HG02623 (cell line): Measurements from ENCODE around the gene CDK5RAP2.
"Not testable (repeated sequence)": the region's sequence is repeated elsewhere in the genome, so short reads cannot be mapped to it uniquely, and the experiment has no call there.

Source experiments
- ATAC-seq: cut with Tn5 transposase; IDR thresholded peaks from one replicate; pipeline ENCODE4 v1.9.1; 2021; ENCODE audit warnings: moderate library complexity; ENCODE audit not compliant: unreplicated experiment

The CDK5RAP2 gene

GRCh38 chr9:120592210-120592609, 12.2 kb upstream of the CDK5RAP2 start:
- ATAC-seq = no peak

DNA sequence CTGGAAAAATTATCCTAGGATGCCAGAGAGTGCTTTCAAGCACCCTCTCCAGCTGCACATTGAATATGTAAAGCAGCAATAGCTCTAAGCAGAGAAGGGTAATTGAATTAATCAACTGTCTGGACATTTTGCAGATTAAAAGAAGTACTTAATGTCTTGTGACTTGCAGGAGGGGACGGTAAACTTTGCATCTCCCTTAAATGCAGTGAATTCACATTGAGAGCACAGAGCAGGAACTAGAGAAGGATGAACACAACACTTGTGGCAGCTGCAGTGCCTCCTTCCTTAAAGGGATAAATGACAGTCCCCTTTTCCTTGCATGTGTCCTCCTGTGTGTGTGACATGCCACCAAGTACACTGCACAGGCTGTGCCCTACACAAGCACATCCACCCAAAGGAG, 7.4 kb upstream of the CDK5RAP2 start:
- no peak for ATAC-seq

GRCh38 chr9:120583958-120584369, 4.0 kb upstream of the CDK5RAP2 start:
- ATAC-seq = no peak

DNA sequence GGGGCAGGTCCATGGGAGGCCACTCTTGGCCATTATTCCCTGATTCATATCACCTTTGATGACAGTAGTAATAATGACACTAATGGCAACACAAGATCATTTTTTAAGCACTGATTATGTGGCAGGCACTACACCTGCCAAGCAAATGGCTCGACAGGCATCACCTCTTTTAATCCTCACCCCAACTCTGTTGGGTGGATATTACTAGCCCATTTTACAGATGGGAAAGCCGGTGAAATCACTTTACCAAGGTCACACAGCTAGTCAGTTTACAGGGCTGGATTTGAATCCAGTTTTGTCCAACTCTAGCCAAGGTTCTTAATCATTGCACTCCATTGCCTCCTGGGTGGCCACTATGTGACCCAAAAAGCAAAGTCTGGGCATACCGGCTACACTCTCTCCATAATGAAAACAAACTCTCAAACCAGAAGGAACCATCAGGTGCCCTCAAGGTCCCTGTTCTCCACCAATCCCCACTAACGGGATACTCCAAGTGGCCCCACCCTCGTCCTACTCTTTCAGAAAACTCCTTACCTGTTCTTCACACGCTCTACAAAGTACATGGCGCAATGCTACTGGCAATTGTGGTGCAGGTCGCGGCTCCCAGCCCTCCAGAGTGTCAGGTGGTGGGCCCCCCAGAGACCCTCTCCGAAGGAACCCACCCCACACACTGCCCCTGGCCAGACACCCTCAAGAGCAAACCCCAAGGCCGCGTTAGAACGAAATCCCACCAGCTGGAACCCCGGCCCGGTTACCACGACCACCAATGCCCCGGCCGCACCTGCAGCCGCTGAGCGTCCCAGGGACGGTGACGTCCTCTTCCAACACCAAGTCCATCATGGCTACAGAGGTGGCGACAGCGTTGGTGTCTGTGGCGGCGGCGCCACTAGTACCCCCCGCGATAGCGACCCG, 572 bp downstream of the CDK5RAP2 start:
- peak; percentile 49 for ATAC-seq

GRCh38 chr9:120574473-120574872, 5.5 kb downstream of the CDK5RAP2 start:
- no peak for ATAC-seq

DNA sequence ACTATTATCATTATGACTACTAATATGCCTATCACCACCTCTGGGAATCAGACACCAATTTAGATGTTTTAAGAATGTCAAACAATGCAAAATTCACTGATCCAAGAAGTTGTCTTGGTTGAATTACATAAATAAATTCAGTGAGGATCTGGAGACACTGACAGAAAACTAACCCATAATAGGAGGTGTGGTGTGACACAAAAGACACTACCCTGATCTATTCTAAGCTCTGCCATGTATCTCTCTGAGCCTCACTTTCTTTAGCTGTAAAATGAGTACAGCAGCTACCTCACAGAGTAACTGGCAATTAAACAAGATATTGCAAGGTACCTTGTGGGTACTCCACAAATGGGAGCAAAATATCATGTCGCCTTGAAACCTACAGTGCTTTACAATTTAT, 7.5 kb downstream of the CDK5RAP2 start:
- ATAC-seq = no peak

DNA sequence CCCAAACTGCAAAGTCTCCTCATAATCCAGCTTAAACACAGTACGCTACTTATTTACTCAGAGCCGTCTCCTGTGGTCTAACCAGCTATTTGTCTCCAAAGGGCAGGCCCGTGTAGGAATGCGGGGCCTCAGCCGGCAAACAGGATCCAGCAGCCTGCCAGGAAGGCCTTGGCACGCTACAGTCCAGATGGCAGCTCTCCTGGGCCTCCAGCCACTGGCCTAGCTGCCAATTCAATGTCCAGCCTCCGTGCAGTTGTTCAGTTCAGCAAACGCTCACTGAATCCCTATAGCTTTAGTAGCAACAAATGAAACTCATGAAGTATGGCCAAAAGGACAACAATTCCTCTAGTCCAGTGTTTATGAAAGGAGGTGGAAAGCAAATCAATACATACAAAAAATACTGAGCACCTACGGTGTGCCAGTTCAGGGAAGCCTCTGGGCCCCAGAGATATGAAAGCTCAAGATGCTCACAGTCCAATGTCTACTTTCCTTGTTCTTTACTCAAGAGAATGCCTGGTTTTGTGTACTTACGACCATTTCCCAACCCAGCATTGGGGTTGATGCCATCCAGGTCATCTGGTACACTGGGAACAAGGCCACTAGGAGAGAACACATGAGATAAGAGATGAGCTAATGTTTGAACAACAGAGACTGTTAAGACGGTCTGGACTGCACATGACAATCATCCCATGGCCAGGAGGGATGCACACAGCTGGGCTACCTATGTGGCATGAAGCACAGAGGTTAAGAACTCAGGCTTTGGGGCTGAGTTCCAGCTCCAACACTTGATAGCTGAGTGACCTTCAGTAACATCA, 8.3 kb downstream of the CDK5RAP2 start:
- ATAC-seq = no peak

DNA sequence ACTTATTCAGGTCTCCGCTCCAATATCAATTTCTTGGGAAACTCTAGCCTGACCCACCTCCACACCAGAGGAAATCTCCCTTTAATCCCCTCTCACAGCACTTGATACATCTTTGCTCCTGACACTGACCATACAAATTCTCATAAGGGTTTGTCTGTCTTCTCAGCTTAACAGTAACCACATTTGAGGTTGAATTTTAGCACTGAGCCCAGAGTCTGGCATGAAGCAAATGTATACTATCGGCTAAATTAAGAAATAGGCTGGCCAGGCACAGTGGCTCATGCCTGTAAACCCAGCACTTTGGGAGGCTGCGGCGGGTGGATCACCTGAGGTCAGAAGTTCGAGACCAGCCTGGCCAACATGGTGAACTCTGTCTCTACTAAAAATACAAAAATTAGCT, 9.7 kb downstream of the CDK5RAP2 start:
- no peak for ATAC-seq

- ATAC-seq = no peak
These were observed 10.4 kb downstream of the CDK5RAP2 start for GRCh38 chr9:120569556-120569955.

DNA sequence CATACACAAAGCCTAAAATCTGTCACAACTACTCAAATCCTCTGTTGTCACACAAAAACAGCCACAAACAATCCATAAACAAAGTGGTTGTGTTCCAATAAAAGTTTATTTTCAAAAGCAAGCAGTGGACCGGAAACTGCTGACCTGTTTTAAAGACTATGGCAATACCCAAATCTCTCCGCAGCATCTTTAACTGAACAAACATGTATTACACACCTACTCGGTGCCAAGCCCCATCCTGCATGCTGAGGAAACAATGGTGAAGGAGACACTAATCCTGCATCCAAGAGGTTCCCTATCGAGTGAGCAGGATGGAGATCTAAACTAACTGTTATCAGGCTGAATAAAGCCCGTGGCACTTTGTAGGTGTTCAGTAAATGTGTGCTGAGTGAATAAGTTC, 11.2 kb downstream of the CDK5RAP2 start:
- no peak for ATAC-seq

DNA sequence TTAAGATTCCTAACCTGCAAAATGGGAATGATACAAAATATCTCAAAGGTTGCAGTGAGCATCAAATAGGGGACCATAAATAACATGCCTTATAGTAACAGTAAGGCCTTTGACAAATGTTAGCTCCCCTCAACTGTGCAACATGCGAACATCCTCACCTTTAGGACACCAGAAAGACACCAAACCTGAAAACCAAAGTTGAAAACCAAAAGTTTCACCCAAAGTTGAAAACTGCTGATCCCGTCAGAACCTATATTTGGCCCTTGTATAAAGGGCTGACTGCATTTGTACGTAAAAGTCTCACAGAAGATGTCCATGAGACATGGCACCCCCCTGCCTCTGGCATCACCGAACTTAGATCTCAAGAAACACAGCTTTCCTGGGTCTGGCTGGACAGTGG, 12.1 kb downstream of the CDK5RAP2 start:
- no peak for ATAC-seq

GRCh38 chr9:120567081-120567480, 12.9 kb downstream of the CDK5RAP2 start:
- ATAC-seq = no peak

DNA sequence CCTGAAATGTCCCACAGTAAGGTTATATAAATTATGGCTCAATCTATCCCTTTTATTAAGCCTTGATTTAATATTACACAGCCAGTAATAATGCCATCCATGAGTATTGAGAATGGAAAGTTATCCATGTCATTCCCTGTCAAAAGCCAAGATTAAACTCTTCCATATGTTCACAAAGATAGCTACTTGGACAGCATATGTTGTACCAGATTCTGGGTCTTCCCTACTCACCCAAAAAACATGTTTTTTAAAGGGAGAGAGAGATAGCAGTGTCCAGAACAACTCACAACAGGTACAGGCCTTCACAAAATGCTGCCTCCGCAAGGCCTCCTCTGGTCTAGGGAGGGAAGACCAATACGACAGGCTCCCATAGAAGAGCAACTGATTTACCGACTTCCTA, 15.4 kb downstream of the CDK5RAP2 start:
- ATAC-seq = no peak

- ATAC-seq = no peak
These were observed 17.0 kb downstream of the CDK5RAP2 start for GRCh38 chr9:120562861-120563443.

- ATAC-seq = no peak
These were observed 18.3 kb downstream of the CDK5RAP2 start for GRCh38 chr9:120561709-120562108.

GRCh38 chr9:120559546-120559945, 20.4 kb downstream of the CDK5RAP2 start:
- no peak for ATAC-seq

DNA sequence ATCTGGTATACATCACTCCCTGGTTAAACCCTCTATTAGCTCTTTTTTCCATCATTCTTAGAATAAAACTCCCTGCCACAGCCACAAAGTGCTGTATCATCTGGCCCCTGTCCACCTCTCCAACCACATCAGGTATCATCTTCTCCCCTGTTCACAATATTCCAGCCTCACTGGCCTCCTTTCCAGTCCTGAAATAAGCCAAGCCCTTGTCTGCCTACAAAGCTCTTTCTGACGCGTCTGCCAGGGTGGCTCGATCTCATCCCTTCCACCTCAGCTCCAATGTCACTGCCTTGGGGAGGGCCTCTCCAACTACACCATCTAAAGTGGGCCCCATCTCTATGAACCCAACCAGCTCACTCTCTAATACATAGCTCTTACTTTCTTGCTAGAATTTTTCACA, 21.5 kb downstream of the CDK5RAP2 start:
- ATAC-seq = no peak

DNA sequence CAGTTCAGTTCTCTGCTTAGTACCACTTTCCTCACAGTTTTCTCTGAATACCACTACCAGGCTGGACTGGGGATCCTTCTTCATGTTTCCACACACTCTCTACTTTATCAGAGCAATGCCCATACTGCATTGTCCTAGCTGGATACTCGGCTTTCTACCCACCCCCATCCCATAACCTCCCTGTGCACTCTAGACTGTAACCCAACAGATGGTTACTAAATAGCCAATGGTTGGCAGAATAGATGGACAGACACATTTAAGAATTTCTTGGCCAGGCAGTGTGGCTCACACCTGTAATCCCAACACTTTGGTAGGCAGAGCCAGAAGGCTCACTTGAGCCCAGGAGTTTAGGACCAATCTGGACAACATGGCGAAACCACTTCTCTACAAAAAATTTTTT, 22.8 kb downstream of the CDK5RAP2 start:
- ATAC-seq = no peak

- no peak for ATAC-seq
These were observed 23.2 kb downstream of the CDK5RAP2 start for GRCh38 chr9:120556775-120557174.

DNA sequence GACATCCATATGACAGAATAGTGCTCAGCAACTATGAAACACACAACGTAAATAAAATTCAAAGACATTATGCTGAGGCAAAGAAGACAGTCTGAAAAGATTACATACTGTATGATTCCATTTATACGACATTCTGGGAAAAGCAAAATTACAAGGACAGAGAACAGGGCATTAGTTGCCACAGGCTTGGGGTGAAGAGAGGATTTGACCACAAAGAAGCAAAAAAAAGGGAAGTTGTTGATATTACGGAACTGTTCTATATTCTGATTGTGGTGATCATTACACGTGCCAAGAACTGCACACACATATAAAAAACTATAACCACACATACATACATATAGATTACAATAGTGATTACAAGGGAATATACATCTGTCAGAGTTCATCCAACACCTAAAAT, 24.1 kb downstream of the CDK5RAP2 start:
- no peak for ATAC-seq

DNA sequence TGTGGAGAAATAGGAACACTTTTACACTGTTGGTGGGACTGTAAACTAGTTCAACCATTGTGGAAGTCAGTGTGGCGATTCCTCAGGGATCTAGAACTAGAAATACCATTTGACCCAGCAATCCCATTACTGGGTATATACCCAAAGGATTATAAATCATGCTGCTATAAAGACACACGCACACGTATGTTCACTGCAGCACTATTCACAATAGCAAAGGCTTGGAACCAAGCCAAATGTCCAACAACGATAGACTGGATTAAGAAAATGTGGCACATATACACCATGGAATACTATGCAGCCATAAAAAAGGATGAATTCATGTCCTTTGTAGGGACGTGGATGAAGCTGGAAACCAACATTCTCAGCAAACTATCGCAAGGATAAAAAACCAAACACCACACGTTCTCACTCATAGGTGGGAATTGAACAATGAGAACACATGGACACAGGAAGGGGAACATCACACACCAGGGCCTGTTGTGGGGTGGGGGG, 27.7 kb downstream of the CDK5RAP2 start:
- ATAC-seq = not testable (repeated sequence)
